ENCODE measurements around the gene C10orf143. TPM values are rescaled to one million over a fixed set of nuclear protein-coding genes. Genes with fewer than 3 reads are reported as not detected.
A peak's percentile ranks its signal among the peaks of the same experiment; 100 is the strongest.

C10orf143 gene
- total RNA-seq, 4 donors from 2014 or later = 0.38 to 3.9 (median 3.3) TPM

- WGBS, 2 donors = 88 to 91% methylated on average over 6 of the region's 6 CpGs
- no peak for TF ChIP-seq POLR2A (IDR thresholded peaks at IDR 0.05)
- no peak for TF ChIP-seq CTCF (IDR thresholded peaks at IDR 0.05)
- intact Hi-C loops (cut with DNase I; ENCODE audit: low total_unique reads) = no loop called here
- H3K4me3 ChIP-seq (ENCODE audit: low read depth, poor library complexity, severe bottlenecking) = no peak overlapping the region
- no peak for DNase-seq (ENCODE audit: low spot score in 2 of 2)
These were observed 42.7 kb downstream of the C10orf143 start for GRCh38 chr10:130067893-130068292.

GRCh38 chr10:130066743-130067142, 43.9 kb downstream of the C10orf143 start:
- H3K4me3 ChIP-seq (ENCODE audit: low read depth, poor library complexity, severe bottlenecking) = no peak overlapping the region
- DNase-seq (ENCODE audit: low spot score in 2 of 2) = no peak
- intact Hi-C loops (cut with DNase I; ENCODE audit: low total_unique reads) = no loop called here
- TF ChIP-seq CTCF (IDR thresholded peaks at IDR 0.05) (no peak), POLR2A (IDR thresholded peaks at IDR 0.05) (no peak)
- 94% methylated on average over 7 of the region's 7 CpGs for WGBS, 2 donors

GRCh38 chr10:130065251-130065650, 45.4 kb downstream of the C10orf143 start:
- H3K4me3 ChIP-seq (ENCODE audit: low read depth, poor library complexity, severe bottlenecking) = no peak overlapping the region
- 90% methylated on average over 10 of the region's 10 CpGs for WGBS, 2 donors
- intact Hi-C loops (cut with DNase I; ENCODE audit: low total_unique reads) = no loop called here
- no peak for TF ChIP-seq CTCF (IDR thresholded peaks at IDR 0.05)
- no peak for TF ChIP-seq POLR2A (IDR thresholded peaks at IDR 0.05)
- DNase-seq (ENCODE audit: low spot score in 2 of 2) = peak in 1 of 2 donors; percentile 76

DNA sequence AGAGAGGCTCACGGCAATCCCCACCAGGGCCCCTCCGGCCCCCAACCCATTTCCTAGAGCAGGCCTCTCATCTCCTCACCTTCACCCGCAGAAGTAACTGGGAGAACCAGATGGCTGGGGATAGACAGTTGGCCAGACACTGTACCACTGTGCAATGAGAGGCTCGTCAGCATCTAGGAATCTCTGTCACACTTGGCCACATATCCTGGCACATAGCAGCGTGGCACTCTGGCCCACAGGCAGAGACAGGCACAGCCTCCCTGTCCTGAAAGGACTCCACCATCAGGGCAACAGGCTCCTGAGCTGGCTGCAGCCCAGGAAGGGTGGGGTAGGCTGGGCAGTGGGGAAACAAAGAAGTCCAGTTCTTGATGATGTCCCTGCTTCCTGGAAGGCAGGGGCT, 45.8 kb downstream of the C10orf143 start:
- no peak for DNase-seq (ENCODE audit: low spot score in 2 of 2)
- WGBS, 2 donors = 74 to 78% methylated on average over 5 of the region's 5 CpGs
- intact Hi-C loops (cut with DNase I; ENCODE audit: low total_unique reads) = no loop called here
- TF ChIP-seq CTCF (IDR thresholded peaks at IDR 0.05) (no peak), POLR2A (IDR thresholded peaks at IDR 0.05) (no peak)
- no peak overlapping the region for H3K4me3 ChIP-seq (ENCODE audit: low read depth, poor library complexity, severe bottlenecking)

DNA sequence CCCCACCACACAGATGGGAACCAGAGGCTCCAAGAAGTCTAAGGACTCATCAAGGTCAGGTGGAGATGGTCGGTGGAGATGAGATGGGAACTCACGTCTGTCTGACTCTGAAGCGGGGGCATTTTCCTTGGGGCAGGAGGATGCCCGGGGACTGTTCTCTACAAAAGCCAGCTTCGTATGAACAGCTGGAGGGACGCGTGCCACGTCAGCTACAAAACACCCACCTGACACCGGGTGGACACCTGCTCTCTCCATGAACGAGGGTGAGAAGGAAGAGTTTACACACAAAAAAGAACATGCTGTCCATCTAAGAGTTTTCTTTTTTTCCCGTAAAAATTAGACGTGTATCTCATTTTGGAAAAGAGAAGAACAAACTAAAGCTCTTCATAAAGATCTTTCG, 47.7 kb downstream of the C10orf143 start:
- intact Hi-C loops (cut with DNase I; ENCODE audit: low total_unique reads) = no loop called here
- TF ChIP-seq POLR2A (IDR thresholded peaks at IDR 0.05) = no peak
- TF ChIP-seq CTCF (IDR thresholded peaks at IDR 0.05) = no peak
- H3K4me3 ChIP-seq (ENCODE audit: low read depth, poor library complexity, severe bottlenecking) = no peak overlapping the region
- no peak for DNase-seq (ENCODE audit: low spot score in 2 of 2)
- WGBS, 2 donors = 95% methylated on average over 13 of the region's 13 CpGs

- intact Hi-C loops (cut with DNase I; ENCODE audit: low total_unique reads) = no loop called here
- TF ChIP-seq CTCF (IDR thresholded peaks at IDR 0.05) = no peak
- TF ChIP-seq POLR2A (IDR thresholded peaks at IDR 0.05) = no peak
- no peak for DNase-seq (ENCODE audit: low spot score in 2 of 2)
- WGBS, 2 donors = 31 to 49% methylated on average over 3 of the region's 3 CpGs
- no peak overlapping the region for H3K4me3 ChIP-seq (ENCODE audit: low read depth, poor library complexity, severe bottlenecking)
These were observed 48.4 kb downstream of the C10orf143 start for GRCh38 chr10:130062201-130062600.

Data from lower leg skin (tissue), 4 donors.